Measurements from ENCODE around the gene TGFBR2. TPM values are rescaled to one million over a fixed set of nuclear protein-coding genes. Genes with fewer than 3 reads are reported as not detected.
A peak's percentile ranks its signal among the peaks of the same experiment; 100 is the strongest.

TGFBR2 gene
- total RNA-seq, 1 donor from 2014 or later = 289 TPM

DNA sequence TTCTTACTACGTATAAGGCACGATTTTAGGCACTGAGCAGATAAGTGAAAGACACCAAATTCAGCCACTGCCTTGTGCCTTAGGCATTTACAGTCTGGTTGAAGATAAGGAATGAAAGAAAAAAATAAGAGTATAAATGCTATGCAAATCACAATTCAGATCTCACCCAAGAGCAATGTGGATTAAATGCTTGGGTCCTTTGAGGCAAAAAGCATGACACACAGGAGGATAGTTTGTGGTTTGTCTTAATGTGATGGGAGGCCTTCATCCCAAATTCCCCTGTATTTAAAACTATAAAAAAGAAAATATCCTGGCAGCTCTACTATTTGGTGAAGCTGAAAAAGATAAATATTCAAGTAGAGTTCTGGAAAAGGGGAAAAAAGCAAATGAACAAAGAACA lies 79.8 kb downstream of the TGFBR2 start:
- intact Hi-C loops (cut with DNase I) = no loop called here
- TF ChIP-seq, protein P1, sequence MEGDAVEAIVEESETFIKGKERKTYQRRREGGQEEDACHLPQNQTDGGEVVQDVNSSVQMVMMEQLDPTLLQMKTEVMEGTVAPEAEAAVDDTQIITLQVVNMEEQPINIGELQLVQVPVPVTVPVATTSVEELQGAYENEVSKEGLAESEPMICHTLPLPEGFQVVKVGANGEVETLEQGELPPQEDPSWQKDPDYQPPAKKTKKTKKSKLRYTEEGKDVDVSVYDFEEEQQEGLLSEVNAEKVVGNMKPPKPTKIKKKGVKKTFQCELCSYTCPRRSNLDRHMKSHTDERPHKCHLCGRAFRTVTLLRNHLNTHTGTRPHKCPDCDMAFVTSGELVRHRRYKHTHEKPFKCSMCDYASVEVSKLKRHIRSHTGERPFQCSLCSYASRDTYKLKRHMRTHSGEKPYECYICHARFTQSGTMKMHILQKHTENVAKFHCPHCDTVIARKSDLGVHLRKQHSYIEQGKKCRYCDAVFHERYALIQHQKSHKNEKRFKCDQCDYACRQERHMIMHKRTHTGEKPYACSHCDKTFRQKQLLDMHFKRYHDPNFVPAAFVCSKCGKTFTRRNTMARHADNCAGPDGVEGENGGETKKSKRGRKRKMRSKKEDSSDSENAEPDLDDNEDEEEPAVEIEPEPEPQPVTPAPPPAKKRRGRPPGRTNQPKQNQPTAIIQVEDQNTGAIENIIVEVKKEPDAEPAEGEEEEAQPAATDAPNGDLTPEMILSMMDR (IDR thresholded peaks at IDR 0.05) = no peak
- ATAC-seq = no peak
- Histone ChIP-seq H3K27me3 (ENCODE audit: low read depth) (no peaks in the 10 kb centered on the region), H3K4me1 (peaks cover 93% of the 10 kb centered on the region), H3K36me3 (peaks cover 62% of the 10 kb centered on the region), H3K27ac (no peak overlapping the region), H3K4me3 (no peak overlapping the region), H3K9me3 (no peaks in the 10 kb centered on the region)
- no peak for DNase-seq

DNA sequence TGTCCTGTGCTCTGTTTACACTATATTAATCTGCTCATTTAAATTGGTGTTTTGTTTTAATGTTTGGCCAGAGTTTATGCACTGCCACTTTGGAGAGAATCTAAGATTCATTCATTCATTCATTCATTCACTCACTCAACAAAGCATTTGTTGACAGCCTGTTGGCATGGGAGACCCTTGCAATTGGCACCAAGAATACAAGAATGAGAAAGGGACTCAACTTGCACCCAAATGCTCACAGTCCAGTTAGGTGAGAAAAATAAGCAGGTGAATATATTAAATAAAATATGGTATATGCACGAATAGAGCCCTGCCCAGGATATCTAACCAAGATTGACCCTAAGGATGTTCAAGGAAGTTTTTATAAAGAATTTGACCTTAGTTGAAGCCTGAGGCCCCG lies 80.4 kb downstream of the TGFBR2 start:
- H3K27ac ChIP-seq = no peak overlapping the region
- peaks cover 92% of the 10 kb centered on the region for H3K4me1 ChIP-seq
- intact Hi-C loops (cut with DNase I) = no loop called here
- H3K4me3 ChIP-seq = no peak overlapping the region
- ATAC-seq = no peak
- peaks cover 68% of the 10 kb centered on the region for H3K36me3 ChIP-seq
- TF ChIP-seq, protein P1 (IDR thresholded peaks at IDR 0.05) = no peak
- H3K27me3 ChIP-seq (ENCODE audit: low read depth) = no peaks in the 10 kb centered on the region
- H3K9me3 ChIP-seq = no peaks in the 10 kb centered on the region
- DNase-seq = no peak

DNA sequence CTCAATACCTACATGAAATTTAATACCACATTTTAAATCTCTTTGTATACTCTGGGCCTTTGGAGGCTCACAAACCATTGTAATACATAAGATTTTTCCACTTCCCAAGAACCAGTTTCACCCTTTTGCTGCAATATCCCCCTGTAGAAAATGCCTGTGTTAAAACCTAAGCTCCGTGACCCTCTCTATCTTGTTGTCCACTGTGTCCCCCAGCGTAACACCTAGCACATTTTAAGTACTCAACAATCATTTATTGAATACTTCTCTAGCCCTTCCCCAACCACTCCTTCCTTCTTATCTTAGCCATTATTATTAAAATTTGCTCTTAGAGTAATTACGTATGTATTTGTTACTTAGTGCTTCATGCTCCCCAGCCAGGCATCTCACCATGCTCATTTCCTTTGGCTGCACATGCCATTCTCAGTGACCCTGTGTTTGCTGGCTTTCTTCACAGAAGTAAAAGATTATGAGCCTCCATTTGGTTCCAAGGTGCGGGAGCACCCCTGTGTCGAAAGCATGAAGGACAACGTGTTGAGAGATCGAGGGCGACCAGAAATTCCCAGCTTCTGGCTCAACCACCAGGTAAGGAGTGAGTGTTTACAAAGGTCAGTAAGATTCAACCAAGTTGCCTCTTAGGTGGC lies 81.6 kb downstream of the TGFBR2 start:
- DNase-seq (no peak), ATAC-seq (no peak)
- peaks cover 80% of the 10 kb centered on the region for H3K36me3 ChIP-seq
- H3K27me3 ChIP-seq (ENCODE audit: low read depth) = no peaks in the 10 kb centered on the region
- no peak overlapping the region for H3K4me3 ChIP-seq
- H3K4me1 ChIP-seq = peaks cover 85% of the 10 kb centered on the region
- peak overlapping the region; percentile 50 for H3K27ac ChIP-seq
- intact Hi-C loops (cut with DNase I) = no loop called here
- TF ChIP-seq, protein P1 (IDR thresholded peaks at IDR 0.05) = no peak
- no peaks in the 10 kb centered on the region for H3K9me3 ChIP-seq

DNA sequence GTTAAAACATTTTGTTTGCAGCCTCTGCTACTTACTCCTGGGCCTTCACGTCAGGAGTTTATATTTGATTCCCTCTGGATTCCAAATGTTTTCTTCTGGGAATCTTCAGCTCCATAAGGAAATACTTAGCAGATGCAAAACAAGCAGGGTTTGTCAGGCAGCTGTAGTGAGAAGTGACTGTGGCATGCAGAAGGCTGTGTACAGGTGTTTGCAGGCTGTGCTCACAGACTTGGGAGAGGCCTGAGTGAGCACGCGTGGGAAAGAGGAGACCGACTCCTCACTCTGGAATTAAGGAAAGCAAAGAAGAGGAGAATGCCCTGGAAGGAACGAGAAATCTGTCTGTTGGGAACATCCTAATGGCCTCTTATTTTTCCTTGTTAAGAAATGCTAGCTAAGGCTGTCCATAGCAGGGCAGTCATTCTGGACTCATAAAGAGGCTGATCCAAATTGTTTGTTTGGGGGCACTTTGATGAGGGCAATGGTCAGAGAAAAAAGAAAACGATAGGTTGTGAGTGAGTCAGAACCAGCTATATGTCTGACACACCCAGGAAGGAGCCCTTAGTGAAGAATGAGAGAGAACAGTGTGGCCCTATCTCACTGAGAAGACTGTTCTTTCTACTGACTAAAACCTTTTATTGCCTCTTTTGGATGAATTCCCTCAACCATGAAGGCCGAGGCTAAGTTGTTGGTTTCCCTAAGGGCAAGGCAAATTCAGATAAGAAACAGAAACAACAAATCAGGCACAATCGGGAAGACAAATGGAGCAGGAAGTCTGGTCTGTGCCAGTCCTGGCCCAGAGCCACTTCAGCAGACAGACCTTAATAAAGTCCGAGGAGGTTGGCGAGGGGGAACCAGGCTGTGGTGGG lies 82.6 kb downstream of the TGFBR2 start:
- intact Hi-C loops (cut with DNase I) = no loop called here
- H3K36me3 ChIP-seq = peaks cover 83% of the 10 kb centered on the region
- ATAC-seq = peak in 1 of 2 donors; percentile 28
- H3K27ac ChIP-seq = peak overlapping the region; percentile 50
- TF ChIP-seq, protein P1 (IDR thresholded peaks at IDR 0.05) = no peak
- no peaks in the 10 kb centered on the region for H3K27me3 ChIP-seq (ENCODE audit: low read depth)
- H3K4me1 ChIP-seq = peaks cover 84% of the 10 kb centered on the region
- H3K4me3 ChIP-seq = no peak overlapping the region
- no peaks in the 10 kb centered on the region for H3K9me3 ChIP-seq
- DNase-seq = no peak

DNA sequence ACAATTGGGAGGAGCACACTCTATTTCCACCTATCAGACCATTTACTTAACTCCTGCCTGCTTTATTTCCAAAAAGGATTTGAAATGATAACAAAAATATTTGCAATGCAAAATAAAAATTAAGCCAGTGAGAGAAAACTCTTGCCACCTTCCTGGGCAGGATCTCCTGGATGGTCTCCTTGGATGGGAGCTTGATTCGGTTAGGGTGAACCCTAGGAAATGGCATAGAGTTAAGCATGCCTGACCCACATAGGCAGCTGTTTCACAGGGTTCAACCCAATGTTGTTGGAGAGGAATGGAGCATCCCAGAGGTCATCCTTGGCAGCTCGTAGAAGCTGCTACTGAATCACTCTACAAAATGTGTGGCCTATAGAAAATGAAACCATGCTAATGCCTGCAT lies 83.8 kb downstream of the TGFBR2 start:
- no peak overlapping the region for H3K27ac ChIP-seq
- H3K27me3 ChIP-seq (ENCODE audit: low read depth) = no peaks in the 10 kb centered on the region
- H3K36me3 ChIP-seq = peaks cover 94% of the 10 kb centered on the region
- TF ChIP-seq, protein P1 (IDR thresholded peaks at IDR 0.05) = no peak
- DNase-seq (no peak), ATAC-seq (no peak)
- no peaks in the 10 kb centered on the region for H3K9me3 ChIP-seq
- intact Hi-C loops (cut with DNase I) = no loop called here
- H3K4me3 ChIP-seq = no peak overlapping the region
- peaks cover 72% of the 10 kb centered on the region for H3K4me1 ChIP-seq

Data from lower lobe of right lung (tissue), 2 donors.